Bronchial epithelial cell (primary cell): Measurements from ENCODE around the gene CTTNBP2. TPM values are rescaled to one million over a fixed set of nuclear protein-coding genes. Genes with fewer than 3 reads are reported as not detected.
"Not testable (repeated sequence)": the region's sequence is repeated elsewhere in the genome, so short reads cannot be mapped to it uniquely, and the experiment has no call there.

Experiments used
- DNase-seq: peaks from one replicate; pipeline ENCODE4 v3.0.0-alpha.2; 2010; ENCODE audit warnings: low read depth
- FAIRE-seq: peaks from 2 replicates; lab custom pipeline; 2011; peaks lifted over from hg19 to GRCh38; lab: Jason Lieb, UNC
- H3K27me3 ChIP-seq: 2 replicates; pipeline ENCODE4 v1.5.1; 2011; ENCODE audit warnings: low read length; ENCODE audit not compliant: control insufficient read depth, insufficient read depth
- H3K36me3 ChIP-seq: 2 replicates; pipeline ENCODE4 v1.5.1; 2011; ENCODE audit warnings: low read length; ENCODE audit not compliant: control insufficient read depth, insufficient read depth
- H3K4me3 ChIP-seq: 2 replicates; pipeline ENCODE4 v1.5.1; 2011; ENCODE audit warnings: mild to moderate bottlenecking, low read depth, low read length, control low read depth
- total RNA-seq: library from RNA; depleted of rRNA; stranded (reverse); fragments of >200 nt; gene quantifications from 2 replicates; pipeline ENCODE4 v1.2.1, GENCODE V29; 2014
- TF ChIP-seq, protein P1 (sequence below): IDR thresholded peaks from 2 replicates; pipeline ENCODE4 v1.5.1; 2011; ENCODE audit warnings: mild to moderate bottlenecking, moderate library complexity, low read length, control low read depth, inconsistent platforms; ENCODE audit not compliant: insufficient read depth, severe bottlenecking

CTTNBP2 gene
- total RNA-seq, 1 donor from 2014 or later: 0.26 TPM

GRCh38 chr7:117711556-117711955 lies 161.7 kb downstream of the CTTNBP2 start:
- TF ChIP-seq, protein P1, sequence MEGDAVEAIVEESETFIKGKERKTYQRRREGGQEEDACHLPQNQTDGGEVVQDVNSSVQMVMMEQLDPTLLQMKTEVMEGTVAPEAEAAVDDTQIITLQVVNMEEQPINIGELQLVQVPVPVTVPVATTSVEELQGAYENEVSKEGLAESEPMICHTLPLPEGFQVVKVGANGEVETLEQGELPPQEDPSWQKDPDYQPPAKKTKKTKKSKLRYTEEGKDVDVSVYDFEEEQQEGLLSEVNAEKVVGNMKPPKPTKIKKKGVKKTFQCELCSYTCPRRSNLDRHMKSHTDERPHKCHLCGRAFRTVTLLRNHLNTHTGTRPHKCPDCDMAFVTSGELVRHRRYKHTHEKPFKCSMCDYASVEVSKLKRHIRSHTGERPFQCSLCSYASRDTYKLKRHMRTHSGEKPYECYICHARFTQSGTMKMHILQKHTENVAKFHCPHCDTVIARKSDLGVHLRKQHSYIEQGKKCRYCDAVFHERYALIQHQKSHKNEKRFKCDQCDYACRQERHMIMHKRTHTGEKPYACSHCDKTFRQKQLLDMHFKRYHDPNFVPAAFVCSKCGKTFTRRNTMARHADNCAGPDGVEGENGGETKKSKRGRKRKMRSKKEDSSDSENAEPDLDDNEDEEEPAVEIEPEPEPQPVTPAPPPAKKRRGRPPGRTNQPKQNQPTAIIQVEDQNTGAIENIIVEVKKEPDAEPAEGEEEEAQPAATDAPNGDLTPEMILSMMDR: no peak
- Histone ChIP-seq H3K27me3 (no peaks in the 10 kb centered on the region), H3K4me3 (no peak overlapping the region), H3K36me3 (no peaks in the 10 kb centered on the region)
- FAIRE-seq (peak; percentile 81), DNase-seq (no peak)

DNA sequence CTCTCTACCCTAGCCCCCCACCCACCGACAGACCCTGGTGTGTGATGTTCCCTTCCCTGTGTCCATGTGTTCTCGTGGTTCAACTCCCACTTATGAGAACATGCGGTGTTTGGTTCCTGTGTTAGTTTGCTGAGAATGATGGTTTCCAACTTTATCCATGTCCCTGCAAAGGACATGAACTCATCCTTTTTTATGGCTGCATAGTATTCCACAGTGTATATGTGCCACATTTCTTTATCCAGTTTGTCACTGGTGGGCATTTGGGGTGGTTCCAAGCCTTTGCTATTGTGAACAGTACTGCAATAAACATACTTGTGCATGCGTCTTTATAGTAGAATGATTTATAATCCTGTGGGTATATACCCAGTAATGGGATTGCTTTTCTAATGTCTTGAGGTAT lies 165.1 kb downstream of the CTTNBP2 start:
- not testable (repeated sequence) for FAIRE-seq, H3K27me3 ChIP-seq, H3K4me3 ChIP-seq, DNase-seq, H3K36me3 ChIP-seq

DNA sequence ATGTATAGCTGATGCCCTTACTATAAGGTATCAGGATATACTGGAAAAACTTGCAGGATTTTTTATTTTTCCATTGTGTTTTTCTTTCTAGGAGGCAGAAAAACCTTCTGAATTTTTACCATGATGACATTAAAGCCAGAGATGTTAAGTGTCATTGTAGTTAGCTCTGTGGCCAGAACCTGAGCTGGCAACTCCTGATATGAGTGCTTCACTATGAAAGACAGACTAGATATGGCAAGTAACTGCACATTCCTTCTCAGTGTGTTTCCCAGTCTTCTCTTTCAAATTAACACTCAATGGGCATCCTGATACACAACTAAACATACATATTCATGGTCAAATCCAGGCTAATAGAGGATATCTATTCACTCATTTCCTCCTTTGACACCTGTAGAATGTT lies 166.2 kb downstream of the CTTNBP2 start:
- FAIRE-seq (no peak), DNase-seq (no peak)
- no peaks in the 10 kb centered on the region for H3K27me3 ChIP-seq
- no peaks in the 10 kb centered on the region for H3K36me3 ChIP-seq
- H3K4me3 ChIP-seq: no peak overlapping the region
- TF ChIP-seq, protein P1: no peak

- TF ChIP-seq, protein P1: no peak
- Histone ChIP-seq H3K36me3 (no peaks in the 10 kb centered on the region), H3K4me3 (no peak overlapping the region), H3K27me3 (no peaks in the 10 kb centered on the region)
- FAIRE-seq: no peak
- DNase-seq: peak; percentile 76
Measured at GRCh38 chr7:117706210-117706609, 167.0 kb downstream of the CTTNBP2 start.

- TF ChIP-seq, protein P1: no peak
- DNase-seq: no peak
- FAIRE-seq: no peak
- Histone ChIP-seq H3K27me3 (no peaks in the 10 kb centered on the region), H3K36me3 (no peaks in the 10 kb centered on the region), H3K4me3 (no peak overlapping the region)
Measured at GRCh38 chr7:117705630-117706029, 167.6 kb downstream of the CTTNBP2 start.

GRCh38 chr7:117704063-117704462 lies 169.2 kb downstream of the CTTNBP2 start:
- Histone ChIP-seq H3K4me3 (no peak overlapping the region), H3K27me3 (no peaks in the 10 kb centered on the region), H3K36me3 (no peaks in the 10 kb centered on the region)
- FAIRE-seq: no peak
- peak; percentile 80 for DNase-seq
- TF ChIP-seq, protein P1: no peak
